NCI-H748 (cell line): ENCODE results near the gene PARD3.

Source experiments
- DNase-seq: peaks from one replicate; lab custom pipeline; 2025; ENCODE audit not compliant: unreplicated experiment; lab: John Stamatoyannopoulos, UW

The PARD3 gene

GRCh38 chr10:34629084-34629483 lies 186.0 kb downstream of the PARD3 start:
- no peak for DNase-seq

- DNase-seq = peak; percentile 72
These were observed 186.8 kb downstream of the PARD3 start for GRCh38 chr10:34628174-34628796.

GRCh38 chr10:34627741-34628140 lies 187.4 kb downstream of the PARD3 start:
- DNase-seq = no peak

- DNase-seq = no peak
These were observed 187.8 kb downstream of the PARD3 start for GRCh38 chr10:34627331-34627730.

GRCh38 chr10:34626158-34626880 lies 188.8 kb downstream of the PARD3 start:
- DNase-seq = no peak

- no peak for DNase-seq
These were observed 190.6 kb downstream of the PARD3 start for GRCh38 chr10:34624323-34625153.

- DNase-seq = no peak
These were observed 192.2 kb downstream of the PARD3 start for GRCh38 chr10:34622945-34623344.

- no peak for DNase-seq
These were observed 196.5 kb downstream of the PARD3 start for GRCh38 chr10:34618611-34619010.

- DNase-seq = no peak
These were observed 199.3 kb downstream of the PARD3 start for GRCh38 chr10:34615770-34616169.

GRCh38 chr10:34613491-34613890 lies 201.6 kb downstream of the PARD3 start:
- no peak for DNase-seq

GRCh38 chr10:34612938-34613337 lies 202.2 kb downstream of the PARD3 start:
- no peak for DNase-seq

- no peak for DNase-seq
These were observed 202.7 kb downstream of the PARD3 start for GRCh38 chr10:34612446-34612845.

GRCh38 chr10:34609287-34609940 lies 205.7 kb downstream of the PARD3 start:
- DNase-seq = no peak

GRCh38 chr10:34607894-34608293 lies 207.2 kb downstream of the PARD3 start:
- DNase-seq = peak; percentile 29

- no peak for DNase-seq
These were observed 208.2 kb downstream of the PARD3 start for GRCh38 chr10:34606890-34607289.

- DNase-seq = no peak
These were observed 212.6 kb downstream of the PARD3 start for GRCh38 chr10:34602478-34602877.

GRCh38 chr10:34601691-34602090 lies 213.4 kb downstream of the PARD3 start:
- no peak for DNase-seq

GRCh38 chr10:34599026-34599795 lies 215.9 kb downstream of the PARD3 start:
- DNase-seq = no peak

GRCh38 chr10:34596351-34596750 lies 218.7 kb downstream of the PARD3 start:
- DNase-seq = no peak

- DNase-seq = no peak
These were observed 221.2 kb downstream of the PARD3 start for GRCh38 chr10:34593930-34594329.
